ENCODE data around the gene GSK3B.

Gene GSK3B

DNA sequence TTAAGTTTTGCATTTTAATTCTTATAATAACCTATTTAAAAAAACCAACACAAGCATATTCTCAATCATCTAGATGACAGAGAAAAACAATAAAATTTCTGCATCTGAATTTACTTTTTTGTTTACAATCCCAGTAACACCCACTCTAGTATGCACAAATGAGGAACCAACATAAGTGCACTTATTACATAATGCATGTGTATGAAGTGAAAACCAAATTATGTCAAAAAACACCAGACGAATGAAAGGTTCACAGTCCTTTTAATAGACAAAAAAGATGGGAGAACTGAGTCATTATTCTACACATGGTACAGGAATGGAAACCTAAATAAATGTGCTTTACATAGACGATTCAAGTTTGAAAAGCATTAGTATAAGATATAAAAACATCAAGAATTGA is 220.6 kb downstream of the GSK3B start:
- no peak overlapping the region for H2AFZ ChIP-seq
- TF ChIP-seq, protein P1, sequence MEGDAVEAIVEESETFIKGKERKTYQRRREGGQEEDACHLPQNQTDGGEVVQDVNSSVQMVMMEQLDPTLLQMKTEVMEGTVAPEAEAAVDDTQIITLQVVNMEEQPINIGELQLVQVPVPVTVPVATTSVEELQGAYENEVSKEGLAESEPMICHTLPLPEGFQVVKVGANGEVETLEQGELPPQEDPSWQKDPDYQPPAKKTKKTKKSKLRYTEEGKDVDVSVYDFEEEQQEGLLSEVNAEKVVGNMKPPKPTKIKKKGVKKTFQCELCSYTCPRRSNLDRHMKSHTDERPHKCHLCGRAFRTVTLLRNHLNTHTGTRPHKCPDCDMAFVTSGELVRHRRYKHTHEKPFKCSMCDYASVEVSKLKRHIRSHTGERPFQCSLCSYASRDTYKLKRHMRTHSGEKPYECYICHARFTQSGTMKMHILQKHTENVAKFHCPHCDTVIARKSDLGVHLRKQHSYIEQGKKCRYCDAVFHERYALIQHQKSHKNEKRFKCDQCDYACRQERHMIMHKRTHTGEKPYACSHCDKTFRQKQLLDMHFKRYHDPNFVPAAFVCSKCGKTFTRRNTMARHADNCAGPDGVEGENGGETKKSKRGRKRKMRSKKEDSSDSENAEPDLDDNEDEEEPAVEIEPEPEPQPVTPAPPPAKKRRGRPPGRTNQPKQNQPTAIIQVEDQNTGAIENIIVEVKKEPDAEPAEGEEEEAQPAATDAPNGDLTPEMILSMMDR (IDR thresholded peaks at IDR 0.05): no peak
- H3K27ac ChIP-seq: no peak overlapping the region
- H3K4me1 ChIP-seq: no peaks in the 10 kb centered on the region
- H3K9me3 ChIP-seq (ENCODE audit: control insufficient read depth, low read length): no peaks in the 10 kb centered on the region
- no peak overlapping the region for H3K4me3 ChIP-seq (ENCODE audit: low read depth, low read length)
- no peak overlapping the region for H3K4me2 ChIP-seq (ENCODE audit: low read length)
- H3K27me3 ChIP-seq (ENCODE audit: control insufficient read depth, insufficient read depth, low read length): no peaks in the 10 kb centered on the region
- no peak overlapping the region for H3K9ac ChIP-seq
- no peaks in the 10 kb centered on the region for H3K36me3 ChIP-seq (ENCODE audit: control insufficient read depth, insufficient read depth, low read length)
- H3K79me2 ChIP-seq: peaks cover 4% of the 10 kb centered on the region

- Histone ChIP-seq H3K27me3 (ENCODE audit: control insufficient read depth, insufficient read depth, low read length) (no peaks in the 10 kb centered on the region), H3K9me3 (ENCODE audit: control insufficient read depth, low read length) (no peaks in the 10 kb centered on the region), H3K9ac (no peak overlapping the region), H3K27ac (no peak overlapping the region), H3K4me3 (ENCODE audit: low read depth, low read length) (no peak overlapping the region), H3K79me2 (peaks cover 4% of the 10 kb centered on the region), H3K4me1 (no peaks in the 10 kb centered on the region), H3K36me3 (ENCODE audit: control insufficient read depth, insufficient read depth, low read length) (no peaks in the 10 kb centered on the region), H3K4me2 (ENCODE audit: low read length) (no peak overlapping the region), H2AFZ (no peak overlapping the region)
- TF ChIP-seq, protein P1 (IDR thresholded peaks at IDR 0.05): no peak
Measured at GRCh38 chr3:119872773-119873172, 221.5 kb downstream of the GSK3B start.

DNA sequence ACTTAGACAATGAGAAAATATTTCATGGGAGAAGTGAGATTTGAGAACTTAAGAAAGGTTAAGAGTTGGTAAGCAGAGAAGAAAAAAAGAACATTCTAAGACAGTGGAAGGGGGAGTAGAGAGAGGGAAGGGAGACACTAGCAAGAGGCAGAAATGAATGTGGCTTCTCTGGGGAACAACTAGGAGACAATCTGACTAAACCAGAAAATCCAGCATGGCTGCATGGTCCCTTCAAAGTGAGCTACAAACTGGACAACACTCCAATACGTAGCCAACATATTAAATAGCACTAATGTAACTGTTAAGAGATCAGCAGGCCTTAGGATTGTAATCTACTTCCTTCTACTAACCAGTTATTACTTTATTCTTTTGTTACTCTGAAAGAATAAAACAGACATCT is 222.7 kb downstream of the GSK3B start:
- Histone ChIP-seq H3K36me3 (ENCODE audit: control insufficient read depth, insufficient read depth, low read length) (no peaks in the 10 kb centered on the region), H3K27me3 (ENCODE audit: control insufficient read depth, insufficient read depth, low read length) (no peaks in the 10 kb centered on the region), H3K4me1 (no peaks in the 10 kb centered on the region), H3K4me3 (ENCODE audit: low read depth, low read length) (no peak overlapping the region), H3K9ac (no peak overlapping the region), H3K27ac (no peak overlapping the region), H3K79me2 (peaks cover 4% of the 10 kb centered on the region), H3K4me2 (ENCODE audit: low read length) (no peak overlapping the region), H2AFZ (no peak overlapping the region), H3K9me3 (ENCODE audit: control insufficient read depth, low read length) (no peaks in the 10 kb centered on the region)
- TF ChIP-seq, protein P1 (IDR thresholded peaks at IDR 0.05): no peak

DNA sequence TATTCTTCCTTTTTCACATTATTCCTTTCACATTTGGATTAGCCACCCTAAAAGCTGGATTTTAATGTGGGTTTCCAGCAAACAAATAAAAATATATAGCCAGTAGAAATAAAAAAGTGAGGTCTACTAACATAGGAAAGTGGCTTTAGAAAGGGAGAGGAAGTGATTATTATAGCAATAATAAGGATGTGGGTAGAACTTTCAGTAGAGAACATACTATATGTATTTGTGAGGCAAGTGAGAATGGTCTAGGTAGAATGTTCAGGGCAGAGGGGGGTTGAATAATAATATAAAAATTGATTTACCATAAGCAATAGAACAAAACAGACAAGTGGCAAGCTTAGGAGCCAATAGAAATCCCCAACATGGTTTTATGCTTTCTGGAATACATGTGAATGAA is 223.7 kb downstream of the GSK3B start:
- TF ChIP-seq, protein P1 (IDR thresholded peaks at IDR 0.05): no peak

GRCh38 chr3:119864476-119864875 is 229.8 kb downstream of the GSK3B start:
- Histone ChIP-seq H3K9me3 (ENCODE audit: control insufficient read depth, low read length) (no peaks in the 10 kb centered on the region), H3K27me3 (ENCODE audit: control insufficient read depth, insufficient read depth, low read length) (no peaks in the 10 kb centered on the region), H2AFZ (no peak overlapping the region), H3K9ac (no peak overlapping the region), H3K79me2 (peaks cover 2% of the 10 kb centered on the region), H3K4me3 (ENCODE audit: low read depth, low read length) (no peak overlapping the region), H3K36me3 (ENCODE audit: control insufficient read depth, insufficient read depth, low read length) (no peaks in the 10 kb centered on the region), H3K27ac (no peak overlapping the region), H3K4me1 (no peaks in the 10 kb centered on the region), H3K4me2 (ENCODE audit: low read length) (no peak overlapping the region)
- TF ChIP-seq, protein P1 (IDR thresholded peaks at IDR 0.05): no peak

More for the DNA sequence above, 223.7 kb downstream of the GSK3B start:
- H3K4me1 ChIP-seq: no peaks in the 10 kb centered on the region
- no peaks in the 10 kb centered on the region for H3K9me3 ChIP-seq (ENCODE audit: control insufficient read depth, low read length)
- H3K4me2 ChIP-seq (ENCODE audit: low read length): no peak overlapping the region
- H3K27me3 ChIP-seq (ENCODE audit: control insufficient read depth, insufficient read depth, low read length): no peaks in the 10 kb centered on the region
- no peak overlapping the region for H3K4me3 ChIP-seq (ENCODE audit: low read depth, low read length)
- H3K9ac ChIP-seq: no peak overlapping the region
- H3K27ac ChIP-seq: no peak overlapping the region
- H3K36me3 ChIP-seq (ENCODE audit: control insufficient read depth, insufficient read depth, low read length): no peaks in the 10 kb centered on the region
- peaks cover 4% of the 10 kb centered on the region for H3K79me2 ChIP-seq
- H2AFZ ChIP-seq: no peak overlapping the region
